Esophagus muscularis mucosa (tissue), 4 donors: ENCODE results near the gene CRIP2. TPM values are rescaled to one million over a fixed set of nuclear protein-coding genes. Genes with fewer than 3 reads are reported as not detected.
A peak's percentile ranks its signal among the peaks of the same experiment; 100 is the strongest.

Experiments used
- DNase-seq: peaks from one replicate; pipeline ENCODE4 v3.0.0-alpha.2; 2017; ENCODE audit errors: extremely low spot score
- H3K27ac ChIP-seq, 4 donors: fragments of 200-600 bp; sonication (generic); replicated peaks in 1 of 4; 1 replicate in 3 of 4; 2 replicates in 1 of 4; pipeline ENCODE4 v1.5.1; 2016 to 2019; ENCODE audit warnings: mild to moderate bottlenecking in 1 of 4
- H3K27me3 ChIP-seq, 4 donors: fragments of 200-600 bp; sonication (generic); one replicate each; pipeline versions ENCODE4 v1.5.1 to v1.6.0; 2016 to 2019
- H3K36me3 ChIP-seq, 4 donors: fragments of 200-600 bp; sonication (generic); one replicate each; pipeline ENCODE4 v1.5.1; 2016 to 2019
- H3K4me1 ChIP-seq, 4 donors: fragments of 200-600 bp; sonication (generic); one replicate each; pipeline ENCODE4 v1.5.1; 2016 to 2019
- H3K4me3 ChIP-seq, 4 donors: fragments of 200-600 bp; sonication (generic); 1 replicate in 2 of 4; 2 replicates in 2 of 4; pipeline ENCODE4 v1.5.1; 2016 to 2019; ENCODE audit warnings: mild to moderate bottlenecking in 4 of 4, moderate library complexity in 1 of 4
- H3K9me3 ChIP-seq, 4 donors: fragments of 200-600 bp; sonication (generic); 1 replicate in 3 of 4; 2 replicates in 1 of 4; pipeline ENCODE4 v1.5.1; 2016 to 2019
- EP300 ChIP-seq: sonication (generic); formaldehyde crosslinking; IDR thresholded peaks from one replicate; pipeline ENCODE4 v1.6.1; 2017; ENCODE audit warnings: antibody characterized with exemption
- POLR2A ChIP-seq: fragments of 450-650 bp; IDR thresholded peaks from one replicate; pipeline ENCODE4 v1.6.1; 2017; ENCODE audit warnings: antibody characterized with exemption, moderate library complexity, mild to moderate bottlenecking, low read depth
- POLR2AphosphoS5 ChIP-seq, 2 donors: sonication (generic); formaldehyde crosslinking; IDR thresholded peaks; one replicate each; pipeline ENCODE4 v1.6.1; 2017; ENCODE audit warnings: antibody characterized with exemption in 2 of 2
- WGBS: methylation state at CpG from one replicate; pipeline ENCODE4 v1.1.5; 2018; 5-methylcytosine and 5-hydroxymethylcytosine counted together
- intact Hi-C: fragments of 100-400 bp; cut with DNase I; formaldehyde crosslinking; loops from one replicate; pipeline ENCODE4 v1.15.1; 2023
- total RNA-seq, 4 donors: library from RNA; depleted of rRNA; stranded (reverse); fragments of >200 nt; gene quantifications; one replicate each; pipeline versions ENCODE4 v1.1.0 to v1.2.1, GENCODE V29; 2016
- TF ChIP-seq, protein P1 (sequence below), 3 experiments: fragments of 200-600 bp in 2 of 3; fragments of 450-650 bp in 1 of 3; sonication (generic) in 2 of 3; IDR thresholded peaks; one replicate each; pipeline ENCODE4 v1.5.1; 2017 to 2019; ENCODE audit warnings: antibody characterized with exemption in 3 of 3, mild to moderate bottlenecking in 2 of 3, moderate library complexity in 1 of 3

The CRIP2 gene
- total RNA-seq, 4 donors from 2014 or later: 283 to 578 (median 392) TPM

GRCh38 chr14:105487986-105488777 lies 13.6 kb downstream of the CRIP2 start:
- intact Hi-C loops: loop anchor here (5.0 kb wide), 1 partner anchor 41 kb away; no protein-coding TSS in a partner anchor
- peaks cover 75 to 93% (median 84%) of the 10 kb centered on the region in 4 donors for H3K4me1 ChIP-seq
- no peaks in the 10 kb centered on the region for H3K9me3 ChIP-seq
- H3K27me3 ChIP-seq: peaks cover 0 to 14% (median 0%) of the 10 kb centered on the region in 4 donors
- no peak for TF ChIP-seq EP300
- TF ChIP-seq, protein P1, sequence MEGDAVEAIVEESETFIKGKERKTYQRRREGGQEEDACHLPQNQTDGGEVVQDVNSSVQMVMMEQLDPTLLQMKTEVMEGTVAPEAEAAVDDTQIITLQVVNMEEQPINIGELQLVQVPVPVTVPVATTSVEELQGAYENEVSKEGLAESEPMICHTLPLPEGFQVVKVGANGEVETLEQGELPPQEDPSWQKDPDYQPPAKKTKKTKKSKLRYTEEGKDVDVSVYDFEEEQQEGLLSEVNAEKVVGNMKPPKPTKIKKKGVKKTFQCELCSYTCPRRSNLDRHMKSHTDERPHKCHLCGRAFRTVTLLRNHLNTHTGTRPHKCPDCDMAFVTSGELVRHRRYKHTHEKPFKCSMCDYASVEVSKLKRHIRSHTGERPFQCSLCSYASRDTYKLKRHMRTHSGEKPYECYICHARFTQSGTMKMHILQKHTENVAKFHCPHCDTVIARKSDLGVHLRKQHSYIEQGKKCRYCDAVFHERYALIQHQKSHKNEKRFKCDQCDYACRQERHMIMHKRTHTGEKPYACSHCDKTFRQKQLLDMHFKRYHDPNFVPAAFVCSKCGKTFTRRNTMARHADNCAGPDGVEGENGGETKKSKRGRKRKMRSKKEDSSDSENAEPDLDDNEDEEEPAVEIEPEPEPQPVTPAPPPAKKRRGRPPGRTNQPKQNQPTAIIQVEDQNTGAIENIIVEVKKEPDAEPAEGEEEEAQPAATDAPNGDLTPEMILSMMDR (IDR thresholded peaks at IDR 0.05): no peak
- no peak for TF ChIP-seq POLR2A
- no peak for TF ChIP-seq POLR2AphosphoS5 (IDR thresholded peaks at IDR 0.05)
- no peak for DNase-seq
- peaks cover 4 to 10% (median 6%) of the 10 kb centered on the region in 4 donors for H3K36me3 ChIP-seq
- H3K27ac ChIP-seq: peak overlapping the region; percentile 93 to 99 (median 96)
- peak overlapping the region; percentile 68 to 75 (median 72) for H3K4me3 ChIP-seq
- 67% methylated on average over 14 of the region's 26 CpGs for WGBS

DNA sequence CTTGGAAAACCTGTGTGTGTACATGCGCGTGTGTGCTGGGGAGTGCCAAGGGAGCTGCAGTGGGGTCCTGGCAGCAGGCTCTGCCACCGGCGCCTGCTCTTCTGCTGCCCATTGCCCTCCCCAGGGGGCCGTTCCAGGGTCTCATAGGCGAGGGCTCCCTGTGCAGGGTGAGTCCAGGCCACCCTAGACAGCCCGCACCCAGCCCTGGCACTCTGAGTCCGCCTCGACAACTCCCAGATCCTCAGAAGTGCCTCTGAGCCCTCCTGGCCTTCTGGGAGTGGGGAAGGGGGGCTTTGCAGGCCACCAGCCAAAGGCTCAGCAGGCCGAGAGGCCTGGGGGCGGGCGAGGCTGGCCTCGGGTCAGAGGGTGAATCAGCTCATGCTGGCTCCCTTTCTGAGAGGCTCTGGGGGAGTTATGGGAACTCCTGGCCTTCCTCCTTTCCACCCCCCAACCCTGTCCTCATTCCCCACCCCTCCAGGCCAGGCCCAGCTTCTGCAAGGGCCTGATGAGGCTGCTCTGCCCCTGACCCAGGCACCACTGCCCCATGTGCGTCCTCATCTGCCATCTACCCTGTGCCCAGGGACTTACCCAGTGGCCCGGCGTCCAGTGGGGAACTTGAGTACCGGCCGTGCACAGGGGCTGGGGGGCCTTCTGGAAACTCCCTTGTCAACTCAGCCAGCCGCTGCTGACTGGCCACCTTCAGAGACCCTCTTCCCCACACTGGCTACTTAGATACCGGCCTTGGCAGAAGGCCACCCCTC lies 14.3 kb downstream of the CRIP2 start:
- DNase-seq: no peak
- Histone ChIP-seq H3K27ac (peak overlapping the region; percentile 93 to 99 (median 96)), H3K27me3 (peaks cover 0 to 14% (median 0%) of the 10 kb centered on the region in 4 donors), H3K9me3 (no peaks in the 10 kb centered on the region), H3K36me3 (peaks cover 4 to 13% (median 6%) of the 10 kb centered on the region in 4 donors), H3K4me1 (peaks cover 68 to 86% (median 76%) of the 10 kb centered on the region in 4 donors), H3K4me3 (peak overlapping the region; percentile 68 to 75 (median 72))
- intact Hi-C loops: loop anchor here (5.0 kb wide), 1 partner anchor 42 kb away; no protein-coding TSS in a partner anchor
- TF ChIP-seq, protein P1 (IDR thresholded peaks at IDR 0.05): no peak
- TF ChIP-seq POLR2A: no peak
- no peak for TF ChIP-seq POLR2AphosphoS5 (IDR thresholded peaks at IDR 0.05)
- TF ChIP-seq EP300: no peak
- 37% methylated on average over 7 of the region's 20 CpGs for WGBS

DNA sequence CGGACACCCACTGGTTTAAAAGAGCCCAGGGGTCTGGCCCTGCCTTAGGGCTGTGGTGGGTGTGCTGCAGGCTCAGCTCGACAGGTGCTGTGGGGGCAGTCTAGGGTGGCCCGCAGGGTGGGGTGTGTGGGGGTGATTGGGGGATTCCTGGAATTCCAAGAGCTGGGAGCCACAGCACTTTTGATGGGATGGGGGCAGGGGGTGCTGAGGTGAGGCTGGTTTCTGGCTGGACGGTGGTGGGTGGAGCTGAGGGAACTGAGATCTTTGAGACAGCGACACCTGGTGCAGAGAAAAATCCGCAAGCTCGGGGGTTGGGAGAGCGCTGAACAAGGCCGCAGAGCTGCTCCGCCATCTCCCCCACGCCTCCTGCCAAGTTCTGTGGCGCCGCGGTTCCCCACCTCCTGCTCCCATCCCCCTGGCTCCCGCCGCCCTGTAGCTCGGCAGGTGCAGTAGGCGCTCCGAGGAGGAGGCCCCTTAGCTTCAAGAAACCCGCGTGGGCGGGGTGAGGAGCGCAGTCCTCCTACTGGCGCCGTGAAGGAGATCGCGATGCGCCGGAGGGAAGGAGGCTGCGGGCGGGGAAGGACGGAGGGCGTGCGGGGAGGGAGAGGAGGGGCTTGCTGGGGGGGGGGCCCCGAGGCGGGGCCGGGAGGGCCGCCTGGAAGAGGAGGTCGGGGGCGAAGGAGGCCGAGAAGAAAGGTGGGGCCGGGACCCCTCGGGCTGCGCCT lies 15.1 kb downstream of the CRIP2 start:
- H3K9me3 ChIP-seq: no peaks in the 10 kb centered on the region
- peaks cover 4 to 13% (median 8%) of the 10 kb centered on the region in 4 donors for H3K36me3 ChIP-seq
- H3K27me3 ChIP-seq: peaks cover 0 to 14% (median 0%) of the 10 kb centered on the region in 4 donors
- intact Hi-C loops: loop anchor here (2.0 to 5.0 kb wide), 2 partner anchors 42 to 119 kb away; no protein-coding TSS in a partner anchor
- DNase-seq: no peak
- H3K4me1 ChIP-seq: peaks cover 60 to 79% (median 69%) of the 10 kb centered on the region in 4 donors
- TF ChIP-seq, protein P1 (IDR thresholded peaks at IDR 0.05): peak; percentile 56 to 74 (median 72)
- TF ChIP-seq EP300: no peak
- peak; percentile 43 to 55 for TF ChIP-seq POLR2AphosphoS5 (IDR thresholded peaks at IDR 0.05)
- no peak for TF ChIP-seq POLR2A
- peak overlapping the region; percentile 68 to 75 (median 72) for H3K4me3 ChIP-seq
- 2% methylated on average over 28 of the region's 44 CpGs for WGBS
- H3K27ac ChIP-seq: peak overlapping the region; percentile 93 to 99 (median 96)

GRCh38 chr14:105490267-105490571 lies 15.6 kb downstream of the CRIP2 start:
- Histone ChIP-seq H3K36me3 (peaks cover 4 to 13% (median 8%) of the 10 kb centered on the region in 4 donors), H3K4me1 (peaks cover 55 to 74% (median 64%) of the 10 kb centered on the region in 4 donors), H3K9me3 (no peaks in the 10 kb centered on the region), H3K27me3 (peaks cover 0 to 14% (median 0%) of the 10 kb centered on the region in 4 donors), H3K27ac (peak overlapping the region; percentile 93 to 99 (median 96)), H3K4me3 (peak overlapping the region; percentile 68 to 75 (median 72))
- DNase-seq: no peak
- TF ChIP-seq, protein P1 (IDR thresholded peaks at IDR 0.05): no peak
- TF ChIP-seq EP300 (no peak), POLR2AphosphoS5 (IDR thresholded peaks at IDR 0.05) (no peak), POLR2A (no peak)
- 0% methylated on average over 8 of the region's 33 CpGs for WGBS
- intact Hi-C loops: loop anchor here (2.0 kb wide), 1 partner anchor 119 kb away; no protein-coding TSS in a partner anchor
